ENCODE data around the gene SYMPK.

GRCh38 chr19:45862271-45862563 is 730 bp downstream of the SYMPK start:
- TF ChIP-seq, protein P1, sequence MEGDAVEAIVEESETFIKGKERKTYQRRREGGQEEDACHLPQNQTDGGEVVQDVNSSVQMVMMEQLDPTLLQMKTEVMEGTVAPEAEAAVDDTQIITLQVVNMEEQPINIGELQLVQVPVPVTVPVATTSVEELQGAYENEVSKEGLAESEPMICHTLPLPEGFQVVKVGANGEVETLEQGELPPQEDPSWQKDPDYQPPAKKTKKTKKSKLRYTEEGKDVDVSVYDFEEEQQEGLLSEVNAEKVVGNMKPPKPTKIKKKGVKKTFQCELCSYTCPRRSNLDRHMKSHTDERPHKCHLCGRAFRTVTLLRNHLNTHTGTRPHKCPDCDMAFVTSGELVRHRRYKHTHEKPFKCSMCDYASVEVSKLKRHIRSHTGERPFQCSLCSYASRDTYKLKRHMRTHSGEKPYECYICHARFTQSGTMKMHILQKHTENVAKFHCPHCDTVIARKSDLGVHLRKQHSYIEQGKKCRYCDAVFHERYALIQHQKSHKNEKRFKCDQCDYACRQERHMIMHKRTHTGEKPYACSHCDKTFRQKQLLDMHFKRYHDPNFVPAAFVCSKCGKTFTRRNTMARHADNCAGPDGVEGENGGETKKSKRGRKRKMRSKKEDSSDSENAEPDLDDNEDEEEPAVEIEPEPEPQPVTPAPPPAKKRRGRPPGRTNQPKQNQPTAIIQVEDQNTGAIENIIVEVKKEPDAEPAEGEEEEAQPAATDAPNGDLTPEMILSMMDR (IDR thresholded peaks at IDR 0.05; ENCODE audit: low read depth, low read length, poor library complexity, severe bottlenecking) = no peak
- TF ChIP-seq EZH2phosphoT487 (IDR thresholded peaks at IDR 0.05; ENCODE audit: borderline replicate concordance, low read length) = no peak

All from DOHH2 (cell line).